Measurements from ENCODE around the gene MRGPRF.

DNA sequence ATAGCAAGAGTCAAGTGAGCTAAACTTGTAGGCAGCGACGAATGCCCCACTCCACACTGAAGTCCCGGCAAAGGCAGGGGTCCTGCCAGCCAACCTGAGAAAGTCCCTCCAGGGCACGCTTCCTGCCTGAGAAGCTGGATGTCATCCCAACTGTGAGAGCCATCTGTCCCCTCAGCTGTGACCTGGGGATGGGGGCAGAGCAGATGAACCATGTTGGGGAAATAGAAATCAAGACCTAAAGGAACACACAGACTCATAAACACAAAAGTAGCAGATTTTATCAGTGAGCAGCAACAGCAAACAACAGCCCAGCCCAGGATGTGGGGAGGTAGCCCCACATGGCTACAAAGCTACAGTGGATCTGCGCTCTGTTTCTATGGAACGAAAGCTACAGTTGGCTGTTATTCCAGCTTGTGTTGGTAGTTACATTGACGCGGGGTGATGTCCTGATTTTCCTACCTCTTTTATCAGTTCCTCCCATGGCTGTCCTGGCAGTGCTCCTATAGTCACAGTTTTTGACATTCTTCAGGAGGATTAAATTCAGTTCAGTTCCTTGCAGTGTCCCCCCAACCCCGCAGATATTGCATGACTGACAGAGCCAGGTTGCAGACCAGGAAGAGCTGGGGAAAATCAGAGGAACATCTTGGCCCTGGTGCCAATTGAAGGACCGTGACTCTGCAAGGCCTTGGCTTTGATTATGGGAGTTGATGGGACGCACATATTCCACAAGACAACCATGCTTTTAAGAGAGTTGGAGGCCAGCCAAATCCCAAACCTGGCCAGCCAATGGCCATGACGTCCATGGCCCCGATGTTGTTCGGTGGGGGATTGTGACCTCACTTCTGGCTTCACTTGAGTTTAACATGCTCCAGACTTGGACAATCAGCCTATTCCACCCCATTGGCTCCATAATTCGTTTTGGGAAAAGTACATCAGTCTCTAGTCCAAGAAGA, 46.9 kb downstream of the MRGPRF start:
- TF ChIP-seq, protein P1, sequence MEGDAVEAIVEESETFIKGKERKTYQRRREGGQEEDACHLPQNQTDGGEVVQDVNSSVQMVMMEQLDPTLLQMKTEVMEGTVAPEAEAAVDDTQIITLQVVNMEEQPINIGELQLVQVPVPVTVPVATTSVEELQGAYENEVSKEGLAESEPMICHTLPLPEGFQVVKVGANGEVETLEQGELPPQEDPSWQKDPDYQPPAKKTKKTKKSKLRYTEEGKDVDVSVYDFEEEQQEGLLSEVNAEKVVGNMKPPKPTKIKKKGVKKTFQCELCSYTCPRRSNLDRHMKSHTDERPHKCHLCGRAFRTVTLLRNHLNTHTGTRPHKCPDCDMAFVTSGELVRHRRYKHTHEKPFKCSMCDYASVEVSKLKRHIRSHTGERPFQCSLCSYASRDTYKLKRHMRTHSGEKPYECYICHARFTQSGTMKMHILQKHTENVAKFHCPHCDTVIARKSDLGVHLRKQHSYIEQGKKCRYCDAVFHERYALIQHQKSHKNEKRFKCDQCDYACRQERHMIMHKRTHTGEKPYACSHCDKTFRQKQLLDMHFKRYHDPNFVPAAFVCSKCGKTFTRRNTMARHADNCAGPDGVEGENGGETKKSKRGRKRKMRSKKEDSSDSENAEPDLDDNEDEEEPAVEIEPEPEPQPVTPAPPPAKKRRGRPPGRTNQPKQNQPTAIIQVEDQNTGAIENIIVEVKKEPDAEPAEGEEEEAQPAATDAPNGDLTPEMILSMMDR (IDR thresholded peaks at IDR 0.05) = no peak
- TF ChIP-seq POLR2A (IDR thresholded peaks at IDR 0.05) = no peak

Data from body of pancreas (tissue), 4 donors.